Progenitor cell of endocrine pancreas (in vitro differentiated cells): ENCODE data around the gene ATG9B. TPM values are rescaled to one million over a fixed set of nuclear protein-coding genes. Genes with fewer than 3 reads are reported as not detected.

Experiments
- DNase-seq: peaks from one replicate; pipeline ENCODE4 v3.0.0; 2021; ENCODE audit warnings: low spot score; ENCODE audit not compliant: unreplicated experiment
- H3K27ac Mint-ChIP-seq: 2 replicates; pipeline ENCODE4 v1.8.0; 2021; ENCODE audit warnings: mild to moderate bottlenecking, moderate library complexity, mixed read lengths
- H3K27me3 Mint-ChIP-seq: 2 replicates; pipeline ENCODE4 v1.8.0; 2021; ENCODE audit warnings: mixed read lengths
- H3K36me3 Mint-ChIP-seq: 2 replicates; pipeline ENCODE4 v1.8.0; 2022; ENCODE audit warnings: mixed read lengths; ENCODE audit not compliant: insufficient read depth
- H3K4me1 Mint-ChIP-seq: 2 replicates; pipeline ENCODE4 v1.8.0; 2021; ENCODE audit warnings: low read depth, mixed read lengths
- H3K4me3 Mint-ChIP-seq: 2 replicates; pipeline ENCODE4 v1.8.0; 2021; ENCODE audit warnings: low read depth, mild to moderate bottlenecking, moderate library complexity, mixed read lengths
- H3K9me3 Mint-ChIP-seq: 2 replicates; pipeline ENCODE4 v1.8.0; 2021; ENCODE audit warnings: low read depth, mixed read lengths
- CTCF ChIP-seq: fragments of 200-600 bp; sonication (generic); IDR thresholded peaks from one replicate; pipeline ENCODE4 v1.5.0; 2021; ENCODE audit warnings: antibody characterized with exemption, mild to moderate bottlenecking; ENCODE audit not compliant: unreplicated experiment
- total RNA-seq: library from RNA; stranded (reverse); gene quantifications from 2 replicates; pipeline ENCODE4 v1.2.1, GENCODE V29; 2021

Gene ATG9B
- total RNA-seq, 1 donor from 2014 or later, result 0.79 TPM

DNA sequence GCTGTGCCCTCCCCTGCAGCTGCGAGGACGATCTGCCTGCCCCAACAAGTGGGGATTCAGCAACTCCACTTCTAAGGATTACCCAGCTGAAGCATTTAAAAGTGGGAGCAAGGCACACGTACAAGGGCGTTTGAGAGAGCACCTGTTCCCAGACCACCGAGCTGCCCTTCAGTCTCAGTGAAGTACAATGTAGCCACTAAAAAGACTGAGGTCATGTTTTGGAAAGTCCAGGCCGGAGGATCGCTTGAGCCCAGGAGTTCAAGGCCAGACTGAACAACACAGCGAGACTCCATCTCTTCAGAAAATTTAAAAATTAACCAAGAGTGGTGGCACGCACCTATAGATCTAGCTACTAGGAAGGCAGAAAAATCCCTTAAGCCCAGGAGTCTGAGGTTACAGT, 18.7 kb downstream of the ATG9B start:
- Mint-ChIP-seq H3K27ac (no peak overlapping the region), H3K36me3 (no peaks in the 10 kb centered on the region), H3K4me3 (no peak overlapping the region), H3K27me3 (peaks cover 23% of the 10 kb centered on the region), H3K9me3 (no peaks in the 10 kb centered on the region), H3K4me1 (no peaks in the 10 kb centered on the region)
- TF ChIP-seq CTCF, result no peak
- no peak for DNase-seq

DNA sequence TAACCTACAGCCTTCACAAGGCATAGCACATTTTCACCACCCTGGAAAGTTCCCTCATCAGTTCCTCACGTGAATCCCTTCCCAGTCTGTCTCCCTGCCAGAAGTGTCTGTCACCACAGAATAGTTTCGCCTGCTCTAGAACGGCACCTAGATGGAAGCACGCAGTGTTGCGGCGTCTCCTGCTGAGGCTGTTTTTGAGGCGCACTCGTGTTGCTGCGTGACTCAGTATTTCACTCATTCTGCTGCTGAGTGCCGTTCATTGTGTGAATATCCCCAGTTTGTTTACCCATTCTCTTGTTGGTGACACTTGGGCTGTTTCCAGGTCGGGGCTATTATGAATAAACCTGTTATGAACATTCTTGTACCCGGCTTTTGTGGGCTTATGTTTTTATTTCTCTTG, 20.7 kb downstream of the ATG9B start:
- Mint-ChIP-seq H3K4me1 (no peaks in the 10 kb centered on the region), H3K36me3 (no peaks in the 10 kb centered on the region), H3K4me3 (no peak overlapping the region), H3K9me3 (no peaks in the 10 kb centered on the region), H3K27ac (no peak overlapping the region), H3K27me3 (peaks cover 18% of the 10 kb centered on the region)
- TF ChIP-seq CTCF, result no peak
- no peak for DNase-seq

- no peak for TF ChIP-seq CTCF
- Mint-ChIP-seq H3K27ac (no peak overlapping the region), H3K27me3 (peaks cover 12% of the 10 kb centered on the region), H3K9me3 (no peaks in the 10 kb centered on the region), H3K36me3 (no peaks in the 10 kb centered on the region), H3K4me3 (no peak overlapping the region), H3K4me1 (no peaks in the 10 kb centered on the region)
- DNase-seq, result no peak
These were observed 22.7 kb downstream of the ATG9B start for GRCh38 chr7:151001546-151001945.

DNA sequence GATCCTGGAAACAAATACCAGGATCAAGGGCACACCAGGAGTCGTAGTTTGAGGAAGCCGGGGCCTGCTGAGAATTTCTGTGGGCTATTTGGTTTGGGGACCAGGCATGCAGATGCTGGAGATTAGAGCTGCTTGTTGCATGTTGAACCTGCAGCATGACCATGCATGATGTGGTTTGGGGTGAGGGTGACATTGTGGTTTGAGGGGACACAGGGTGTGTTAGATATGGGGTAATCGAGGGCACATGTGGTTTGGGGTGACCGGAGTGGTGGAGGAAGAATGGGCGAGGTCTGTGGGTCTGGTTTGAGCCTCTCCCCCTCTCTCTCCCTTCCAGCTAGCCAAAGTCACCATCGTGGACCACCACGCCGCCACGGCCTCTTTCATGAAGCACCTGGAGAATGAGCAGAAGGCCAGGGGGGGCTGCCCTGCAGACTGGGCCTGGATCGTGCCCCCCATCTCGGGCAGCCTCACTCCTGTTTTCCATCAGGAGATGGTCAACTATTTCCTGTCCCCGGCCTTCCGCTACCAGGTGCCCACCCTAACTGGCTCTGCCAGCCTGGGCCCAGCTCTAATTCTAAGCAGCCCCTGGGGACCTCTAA, 23.3 kb downstream of the ATG9B start:
- TF ChIP-seq CTCF, result no peak
- no peaks in the 10 kb centered on the region for H3K36me3 Mint-ChIP-seq
- DNase-seq, result no peak

GRCh38 chr7:150999497-151000230, 24.6 kb downstream of the ATG9B start:
- Mint-ChIP-seq H3K36me3 (no peaks in the 10 kb centered on the region), H3K9me3 (no peaks in the 10 kb centered on the region), H3K27ac (no peak overlapping the region), H3K27me3 (peaks cover 12% of the 10 kb centered on the region), H3K4me1 (no peaks in the 10 kb centered on the region), H3K4me3 (no peak overlapping the region)
- TF ChIP-seq CTCF, result no peak
- no peak for DNase-seq

More for the DNA sequence above, 23.3 kb downstream of the ATG9B start:
- peaks cover 12% of the 10 kb centered on the region for H3K27me3 Mint-ChIP-seq
- no peak overlapping the region for H3K27ac Mint-ChIP-seq
- no peaks in the 10 kb centered on the region for H3K4me1 Mint-ChIP-seq
- no peaks in the 10 kb centered on the region for H3K9me3 Mint-ChIP-seq
- no peak overlapping the region for H3K4me3 Mint-ChIP-seq
